Naive thymus-derived CD4-positive, alpha-beta T cell (primary cell): ENCODE measurements around the gene LAIR1. TPM values are rescaled to one million over a fixed set of nuclear protein-coding genes. Genes with fewer than 3 reads are reported as not detected.
A peak's percentile ranks its signal among the peaks of the same experiment; 100 is the strongest.

ENCODE experiments used
- ATAC-seq: fragments of 150-1000 bp; cut with Tn5 transposase; 2 replicates; pipeline ENCODE4 v1.10.0; 2021; ENCODE audit warnings: mild to moderate bottlenecking, moderate library complexity
- CTCF ChIA-PET: fragments of 350-600 bp; sonication (Branson Sonifier 250); formaldehyde crosslinking; loops from one replicate; lab custom pipeline; 2021; ENCODE audit warnings: antibody characterized with exemption; lab: Charles Lee
- POLR2A ChIA-PET: fragments of 350-600 bp; sonication (Branson Sonifier 250); formaldehyde crosslinking; loops from one replicate; lab custom pipeline; 2021; ENCODE audit warnings: antibody characterized with exemption, inconsistent platforms; lab: Charles Lee
- DNase-seq, 9 donors: peaks; one replicate each; pipeline versions ENCODE4 v3.0.0 to v3.0.0-alpha.2; 2020 to 2022; ENCODE audit warnings: mixed read lengths in 1 of 9
- H3K27ac ChIP-seq: one replicate; pipeline ENCODE4 v1.7.0; 2013; ENCODE audit warnings: mild to moderate bottlenecking, low read depth, low read length, moderate library complexity
- H3K27me3 ChIP-seq, 2 donors: one replicate each; pipeline ENCODE4 v1.7.0; 2013; ENCODE audit warnings: low read length in 2 of 2, mild to moderate bottlenecking in 2 of 2, moderate library complexity in 2 of 2; ENCODE audit not compliant: control insufficient read depth in 2 of 2, insufficient read depth in 2 of 2
- H3K36me3 ChIP-seq, 3 experiments: 1 replicate in 2 of 3; 2 replicates in 1 of 3; pipeline ENCODE4 v1.7.0; 2013; ENCODE audit warnings: low read length in 3 of 3, mild to moderate bottlenecking in 3 of 3, moderate library complexity in 1 of 3; ENCODE audit not compliant: insufficient read depth in 3 of 3, control insufficient read depth in 2 of 3
- H3K4me1 ChIP-seq, 2 donors: one replicate each; pipeline ENCODE4 v1.7.0; 2013; ENCODE audit warnings: low read length in 2 of 2, mild to moderate bottlenecking in 2 of 2, moderate library complexity in 1 of 2; ENCODE audit not compliant: control insufficient read depth in 2 of 2, insufficient read depth in 2 of 2
- H3K4me3 ChIP-seq: 2 replicates; pipeline ENCODE4 v1.7.0; 2013; ENCODE audit warnings: mild to moderate bottlenecking, low read length
- H3K9me3 ChIP-seq, 3 experiments: 1 replicate in 2 of 3; 2 replicates in 1 of 3; pipeline ENCODE4 v1.7.0; 2013; ENCODE audit warnings: low read length in 3 of 3; ENCODE audit not compliant: control insufficient read depth in 2 of 3
- H3K27ac Mint-ChIP-seq, 9 donors: one replicate each; pipeline ENCODE4 v1.8.0; 2020 to 2022; ENCODE audit warnings: mixed read lengths in 9 of 9, mild to moderate bottlenecking in 8 of 9, moderate library complexity in 5 of 9, inconsistent platforms in 2 of 9
- H3K27me3 Mint-ChIP-seq, 5 donors: one replicate each; pipeline ENCODE4 v1.8.0; 2021 to 2022; ENCODE audit warnings: mixed read lengths in 5 of 5, mild to moderate bottlenecking in 1 of 5
- H3K36me3 Mint-ChIP-seq, 5 donors: one replicate each; pipeline ENCODE4 v1.8.0; 2020 to 2022; ENCODE audit warnings: mixed read lengths in 5 of 5, mild to moderate bottlenecking in 3 of 5, inconsistent platforms in 1 of 5
- H3K4me1 Mint-ChIP-seq, 7 donors: one replicate each; pipeline ENCODE4 v1.8.0; 2020 to 2022; ENCODE audit warnings: mixed read lengths in 7 of 7, mild to moderate bottlenecking in 3 of 7, inconsistent platforms in 1 of 7
- H3K4me3 Mint-ChIP-seq, 10 donors: one replicate each; pipeline ENCODE4 v1.8.0; 2020 to 2022; ENCODE audit warnings: mild to moderate bottlenecking in 10 of 10, mixed read lengths in 10 of 10, moderate library complexity in 6 of 10, inconsistent platforms in 2 of 10
- H3K9me3 Mint-ChIP-seq, 11 donors: one replicate each; pipeline ENCODE4 v1.8.0; 2020 to 2022; ENCODE audit warnings: mixed read lengths in 11 of 11, mild to moderate bottlenecking in 4 of 11, inconsistent platforms in 1 of 11, moderate library complexity in 1 of 11
- intact Hi-C, 2 donors: fragments of 100-400 bp; cut with micrococcal nuclease; formaldehyde crosslinking; loops; one replicate each; pipeline ENCODE4 v1.15.1; 2023
- polyA plus RNA-seq, 2 donors: library from polyadenylated mRNA; unstranded; fragments of 300-500 nt; fragmentation: Illumina TruSeq; gene quantifications; one replicate each; pipeline ENCODE4 v1.2.3, GENCODE V29; 2021
- total RNA-seq, 6 experiments: library from RNA in 5 of 6; stranded (reverse) in 5 of 6; gene quantifications; 1 replicate in 5 of 6; 2 replicates in 1 of 6; pipeline ENCODE4 v1.2.3 and lab custom pipeline; 2021 to 2026

LAIR1 gene
- total and polyA plus RNA-seq, 7 experiments from 2014 or later, result 47.0 to 98.1 (median 82.3) TPM

DNA sequence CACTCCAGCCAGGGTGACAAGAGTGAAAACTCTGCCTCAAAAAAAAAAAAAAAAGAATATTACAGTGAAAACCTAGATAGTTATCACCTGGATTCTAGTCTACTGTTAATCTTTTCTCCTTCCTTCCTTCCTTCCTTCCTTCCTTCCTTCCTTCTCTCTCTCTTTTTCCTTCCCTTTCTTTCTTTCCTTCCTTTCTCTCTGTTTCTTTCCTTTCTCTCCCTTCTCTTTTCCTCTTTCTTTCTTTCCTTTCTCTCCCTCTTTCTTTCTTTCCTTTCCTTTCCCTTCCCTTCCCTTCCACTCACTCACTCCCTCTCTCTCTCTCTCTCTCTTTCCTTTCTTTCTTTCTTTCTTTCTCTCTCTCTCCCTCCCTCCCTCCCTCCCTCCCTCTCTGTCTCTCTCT is 40.9 kb upstream of the LAIR1 start:
- H3K27me3 Mint-ChIP-seq, result peaks cover 0 to 2% (median 0%) of the 10 kb centered on the region in 5 donors
- H3K36me3 Mint-ChIP-seq, result peaks cover 0 to 4% (median 0%) of the 10 kb centered on the region in 5 donors
- CTCF ChIA-PET, result no interaction called here
- no peaks in the 10 kb centered on the region for H3K9me3 ChIP-seq
- H3K4me1 Mint-ChIP-seq, result peaks cover 0 to 5% (median 0%) of the 10 kb centered on the region in 7 donors
- H3K27me3 ChIP-seq, result peaks cover 0 to 3% of the 10 kb centered on the region in 2 donors
- H3K4me3 Mint-ChIP-seq, result no peak overlapping the region
- intact Hi-C loops, result no loop called here
- H3K4me1 ChIP-seq, result no peaks in the 10 kb centered on the region
- DNase-seq (no peak), ATAC-seq (no peak)
- no peak overlapping the region for H3K4me3 ChIP-seq
- H3K36me3 ChIP-seq, result no peaks in the 10 kb centered on the region
- H3K9me3 Mint-ChIP-seq, result peaks cover 0 to 23% (median 7%) of the 10 kb centered on the region in 11 donors
- no peak overlapping the region for H3K27ac Mint-ChIP-seq
- no peak overlapping the region for H3K27ac ChIP-seq
- POLR2A ChIA-PET, result no interaction called here

DNA sequence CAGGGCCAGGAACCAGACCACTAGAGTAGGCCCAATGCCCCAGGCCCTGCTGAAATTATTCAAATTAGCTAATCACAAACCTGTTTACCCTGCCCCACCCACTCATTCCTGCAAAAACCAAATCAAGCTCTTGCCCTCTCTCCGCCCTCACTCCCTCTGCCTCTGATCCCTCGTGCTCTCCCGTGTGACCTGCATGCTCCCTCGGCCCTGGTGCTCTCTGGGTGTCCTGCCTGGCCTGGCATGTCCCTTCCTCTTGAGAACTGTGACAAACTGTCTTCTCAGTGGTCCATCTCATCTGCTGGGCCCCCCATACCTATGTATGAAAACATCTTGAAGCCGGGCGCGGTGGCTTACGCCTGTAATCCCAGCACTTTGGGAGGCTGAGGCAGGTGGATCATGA is 38.3 kb upstream of the LAIR1 start:
- Mint-ChIP-seq H3K36me3 (no peaks in the 10 kb centered on the region), H3K27me3 (no peaks in the 10 kb centered on the region), H3K4me3 (no peak overlapping the region), H3K9me3 (peaks cover 0 to 7% (median 3%) of the 10 kb centered on the region in 11 donors), H3K27ac (peak overlapping the region in 1 of 9 donors; percentile 5), H3K4me1 (peaks cover 0 to 3% (median 0%) of the 10 kb centered on the region in 7 donors)
- ChIA-PET POLR2A (no interaction called here), CTCF (no interaction called here)
- DNase-seq, result no peak
- Histone ChIP-seq H3K27ac (no peak overlapping the region), H3K4me3 (no peak overlapping the region), H3K36me3 (no peaks in the 10 kb centered on the region), H3K9me3 (no peaks in the 10 kb centered on the region), H3K27me3 (no peaks in the 10 kb centered on the region), H3K4me1 (no peaks in the 10 kb centered on the region)
- no peak for ATAC-seq
- intact Hi-C loops, result no loop called here

DNA sequence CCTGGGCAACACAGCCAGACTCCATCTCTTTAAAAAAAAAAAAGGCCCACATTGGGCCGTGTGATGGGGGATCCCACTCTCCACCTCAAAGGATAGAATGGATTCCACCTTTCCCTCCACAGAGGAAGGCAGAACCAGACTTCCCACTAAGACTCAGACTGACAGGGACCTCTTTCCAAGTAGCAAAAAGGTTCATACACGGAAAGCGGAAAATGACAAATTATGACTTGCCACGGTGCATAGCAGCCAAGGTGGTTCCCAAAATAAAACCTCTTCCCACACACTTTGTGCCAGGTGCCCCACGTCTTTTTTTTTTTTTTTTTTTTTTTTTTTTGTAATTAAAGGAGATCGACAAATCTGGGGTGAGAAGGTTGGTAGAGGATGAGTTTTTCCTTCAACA is 36.2 kb upstream of the LAIR1 start:
- no peak overlapping the region for H3K4me3 Mint-ChIP-seq
- Histone ChIP-seq H3K27ac (no peak overlapping the region), H3K9me3 (no peaks in the 10 kb centered on the region), H3K36me3 (no peaks in the 10 kb centered on the region), H3K27me3 (no peaks in the 10 kb centered on the region), H3K4me1 (no peaks in the 10 kb centered on the region), H3K4me3 (no peak overlapping the region)
- peaks cover 0 to 3% (median 0%) of the 10 kb centered on the region in 5 donors for H3K27me3 Mint-ChIP-seq
- ATAC-seq, result no peak
- H3K9me3 Mint-ChIP-seq, result no peaks in the 10 kb centered on the region
- intact Hi-C loops, result no loop called here
- POLR2A ChIA-PET, result no interaction called here
- H3K27ac Mint-ChIP-seq, result no peak overlapping the region
- CTCF ChIA-PET, result no interaction called here
- no peak for DNase-seq
- H3K4me1 Mint-ChIP-seq, result peaks cover 0 to under 1% (median 0%) of the 10 kb centered on the region in 7 donors
- H3K36me3 Mint-ChIP-seq, result no peaks in the 10 kb centered on the region

DNA sequence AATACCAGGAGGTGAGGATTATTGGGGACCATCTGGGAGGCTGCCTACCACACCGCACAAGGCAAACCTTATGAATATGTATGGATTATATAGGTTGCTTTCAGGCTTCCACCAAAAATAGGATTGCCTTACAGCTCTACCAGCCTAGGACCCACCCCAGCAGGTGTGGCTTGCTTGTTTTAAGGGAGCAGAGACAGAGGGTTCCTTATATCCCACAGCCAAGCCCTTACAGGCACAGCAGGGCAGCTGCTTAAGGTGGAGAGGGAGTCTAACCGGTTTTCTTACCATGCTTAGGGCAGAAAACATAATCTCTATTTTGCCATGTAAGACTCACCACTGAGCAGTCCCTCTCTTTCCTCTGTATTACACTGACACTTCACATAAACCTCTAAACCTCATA is 34.5 kb upstream of the LAIR1 start:
- ATAC-seq (no peak), DNase-seq (no peak)
- Histone ChIP-seq H3K36me3 (no peaks in the 10 kb centered on the region), H3K27me3 (no peaks in the 10 kb centered on the region), H3K4me3 (no peak overlapping the region), H3K4me1 (no peaks in the 10 kb centered on the region), H3K27ac (no peak overlapping the region), H3K9me3 (no peaks in the 10 kb centered on the region)
- Mint-ChIP-seq H3K27me3 (peaks cover 0 to 6% (median 0%) of the 10 kb centered on the region in 5 donors), H3K9me3 (no peaks in the 10 kb centered on the region), H3K4me1 (no peaks in the 10 kb centered on the region), H3K36me3 (no peaks in the 10 kb centered on the region), H3K27ac (no peak overlapping the region), H3K4me3 (no peak overlapping the region)
- intact Hi-C loops, result no loop called here
- ChIA-PET POLR2A (no interaction called here), CTCF (no interaction called here)

DNA sequence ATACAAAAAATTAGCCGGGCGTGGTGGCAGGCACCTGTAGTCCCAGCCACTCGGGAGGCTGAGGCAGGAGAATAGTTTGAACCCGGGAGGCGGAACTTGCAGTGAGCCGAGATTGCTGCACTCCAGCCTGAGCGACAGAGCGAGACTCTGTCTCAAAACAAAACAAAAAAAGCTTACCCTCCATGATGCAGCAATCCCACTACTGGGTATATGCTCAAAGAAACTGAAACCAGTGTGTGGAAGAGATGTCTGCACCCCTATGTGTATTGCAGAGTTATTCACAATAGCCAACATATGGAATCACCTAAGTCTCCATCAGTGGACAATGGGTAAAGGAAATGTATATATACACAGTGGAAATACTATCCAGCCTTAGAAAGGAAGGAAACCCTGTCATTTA is 31.0 kb upstream of the LAIR1 start:
- H3K4me1 Mint-ChIP-seq, result peaks cover 5 to 7% (median 6%) of the 10 kb centered on the region in 7 donors
- H3K4me3 Mint-ChIP-seq, result no peak overlapping the region
- Histone ChIP-seq H3K27ac (no peak overlapping the region), H3K4me3 (no peak overlapping the region), H3K36me3 (no peaks in the 10 kb centered on the region), H3K27me3 (no peaks in the 10 kb centered on the region), H3K4me1 (peaks cover 3% of the 10 kb centered on the region in 2 donors), H3K9me3 (no peaks in the 10 kb centered on the region)
- DNase-seq, result no peak
- POLR2A ChIA-PET, result interaction anchor here (0.6 kb wide), 1 partner anchor 650 kb away, joined by 3 read pairs; no protein-coding TSS in a partner anchor
- H3K27ac Mint-ChIP-seq, result no peak overlapping the region
- no peaks in the 10 kb centered on the region for H3K36me3 Mint-ChIP-seq
- peaks cover 0 to 7% (median 0%) of the 10 kb centered on the region in 5 donors for H3K27me3 Mint-ChIP-seq
- intact Hi-C loops, result no loop called here
- no peak for ATAC-seq
- CTCF ChIA-PET, result no interaction called here
- no peaks in the 10 kb centered on the region for H3K9me3 Mint-ChIP-seq

DNA sequence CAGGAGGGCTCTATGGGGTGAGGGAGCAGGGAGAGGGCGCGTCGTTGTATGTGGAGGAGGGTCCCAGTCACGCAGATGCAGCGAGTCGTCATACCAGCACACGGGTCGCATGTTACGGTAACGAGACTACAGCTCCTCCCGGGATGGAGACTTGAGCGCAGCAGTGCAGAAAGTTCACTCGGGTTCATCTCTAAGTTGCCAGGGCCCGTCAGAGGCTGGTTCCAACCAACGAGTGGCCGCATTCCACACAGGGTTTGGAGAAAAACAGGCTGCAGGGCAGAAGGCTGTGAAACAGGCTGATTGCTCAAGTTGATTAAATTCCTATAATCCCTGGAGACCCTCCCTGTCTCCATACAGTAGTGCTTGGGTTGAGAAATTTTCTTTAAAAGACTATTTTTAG is 28.6 kb upstream of the LAIR1 start:
- Mint-ChIP-seq H3K4me3 (peak overlapping the region in 1 of 10 donors; percentile 28), H3K27ac (no peak overlapping the region), H3K4me1 (peaks cover 23 to 29% (median 27%) of the 10 kb centered on the region in 7 donors), H3K36me3 (no peaks in the 10 kb centered on the region), H3K27me3 (peaks cover 0 to 7% (median 0%) of the 10 kb centered on the region in 5 donors), H3K9me3 (no peaks in the 10 kb centered on the region)
- no peak for ATAC-seq
- intact Hi-C loops, result no loop called here
- no peak overlapping the region for H3K4me3 ChIP-seq
- peaks cover 14 to 26% of the 10 kb centered on the region in 2 donors for H3K4me1 ChIP-seq
- no peak for DNase-seq
- CTCF ChIA-PET, result interaction anchor here (7.4 kb wide), 1 partner anchor 68 kb away, joined by 135 read pairs; no protein-coding TSS in a partner anchor
- no peaks in the 10 kb centered on the region for H3K27me3 ChIP-seq
- POLR2A ChIA-PET, result no interaction called here
- H3K36me3 ChIP-seq, result no peaks in the 10 kb centered on the region
- no peaks in the 10 kb centered on the region for H3K9me3 ChIP-seq
- H3K27ac ChIP-seq, result no peak overlapping the region

DNA sequence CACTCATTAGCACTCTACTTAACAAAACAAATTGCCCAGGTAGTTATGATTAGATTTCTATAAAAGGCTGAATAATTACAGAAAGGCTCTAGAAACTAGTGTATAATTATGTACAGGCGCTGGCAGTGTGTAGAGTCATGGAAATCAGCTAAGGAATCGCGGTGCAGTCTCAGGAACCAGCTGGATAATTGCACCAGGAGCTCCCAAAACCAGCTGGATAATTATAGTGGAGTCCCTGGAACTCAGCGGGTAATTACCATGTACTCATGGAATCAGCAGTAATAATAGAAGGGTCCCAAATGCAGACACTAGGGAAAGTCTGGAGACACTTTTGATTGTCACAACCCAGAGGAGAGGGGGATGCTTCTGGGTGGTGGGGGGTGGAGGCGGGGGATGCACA is 27.4 kb upstream of the LAIR1 start:
- CTCF ChIA-PET, result interaction anchor here (0.7 to 7.4 kb wide), 13 partner anchors 11 to 160 kb away, joined by 3 to 135 read pairs (median 7); partner anchors contain the start of gene LAIR1
- H3K27ac Mint-ChIP-seq, result no peak overlapping the region
- H3K36me3 ChIP-seq, result no peaks in the 10 kb centered on the region
- no peaks in the 10 kb centered on the region for H3K36me3 Mint-ChIP-seq
- H3K9me3 ChIP-seq, result no peaks in the 10 kb centered on the region
- H3K27me3 Mint-ChIP-seq, result peaks cover 0 to 12% (median 0%) of the 10 kb centered on the region in 5 donors
- POLR2A ChIA-PET, result interaction anchor here (1.4 to 2.1 kb wide), 3 partner anchors 20 to 65 kb away, joined by 5 to 8 read pairs (median 6); partner anchors contain the start of gene LAIR1
- H3K27ac ChIP-seq, result no peak overlapping the region
- peaks cover 32 to 41% (median 39%) of the 10 kb centered on the region in 7 donors for H3K4me1 Mint-ChIP-seq
- no peaks in the 10 kb centered on the region for H3K9me3 Mint-ChIP-seq
- no peaks in the 10 kb centered on the region for H3K27me3 ChIP-seq
- peaks cover 23 to 26% of the 10 kb centered on the region in 2 donors for H3K4me1 ChIP-seq
- ATAC-seq, result no peak
- no peak overlapping the region for H3K4me3 Mint-ChIP-seq
- no peak overlapping the region for H3K4me3 ChIP-seq
- DNase-seq, result no peak
- intact Hi-C loops, result no loop called here
